Measurements from ENCODE around the gene AOPEP.

Gene AOPEP

GRCh38 chr9:94907264-94907936 is 180.9 kb downstream of the AOPEP start:
- no peak for DNase-seq

- DNase-seq = peak; percentile 19
Measured at GRCh38 chr9:94908011-94908563, 181.6 kb downstream of the AOPEP start.

GRCh38 chr9:94908583-94909249 is 182.2 kb downstream of the AOPEP start:
- DNase-seq = no peak

- no peak for DNase-seq
Measured at GRCh38 chr9:94909250-94909894, 182.9 kb downstream of the AOPEP start.

- no peak for DNase-seq
Measured at GRCh38 chr9:94909965-94910730, 183.6 kb downstream of the AOPEP start.

- DNase-seq = no peak
Measured at GRCh38 chr9:94911211-94911610, 184.7 kb downstream of the AOPEP start.

- no peak for DNase-seq
Measured at GRCh38 chr9:94911986-94912635, 185.6 kb downstream of the AOPEP start.

GRCh38 chr9:94912700-94913249 is 186.3 kb downstream of the AOPEP start:
- DNase-seq = no peak

- no peak for DNase-seq
Measured at GRCh38 chr9:94913550-94913949, 187.1 kb downstream of the AOPEP start.

- DNase-seq = no peak
Measured at GRCh38 chr9:94915476-94916450, 189.3 kb downstream of the AOPEP start.

GRCh38 chr9:94916956-94917355 is 190.5 kb downstream of the AOPEP start:
- no peak for DNase-seq

- no peak for DNase-seq
Measured at GRCh38 chr9:94918038-94918753, 191.7 kb downstream of the AOPEP start.

- DNase-seq = no peak
Measured at GRCh38 chr9:94919376-94920098, 193.0 kb downstream of the AOPEP start.

GRCh38 chr9:94920420-94921091 is 194.1 kb downstream of the AOPEP start:
- DNase-seq = no peak

- DNase-seq = no peak
Measured at GRCh38 chr9:94921092-94921471, 194.6 kb downstream of the AOPEP start.

GRCh38 chr9:94921656-94922055 is 195.2 kb downstream of the AOPEP start:
- DNase-seq = no peak

GRCh38 chr9:94922098-94922607 is 195.7 kb downstream of the AOPEP start:
- no peak for DNase-seq

- DNase-seq = no peak
Measured at GRCh38 chr9:94922691-94923107, 196.2 kb downstream of the AOPEP start.
